MCF 10A (cell line): ENCODE results near the gene PPFIBP2. TPM values are rescaled to one million over a fixed set of nuclear protein-coding genes. Genes with fewer than 3 reads are reported as not detected.

ENCODE experiments used
- BruUV-seq: library from RNA; stranded (reverse); fragments of 400-500 nt; replicated peaks from 2 replicates; lab custom pipeline; 2021; lab: Mats Ljungman, UMichigan
- CTCF ChIA-PET: fragments of 300-600 bp; sonication (Branson Sonifier 250); formaldehyde crosslinking; extraction: SDS; loops from one replicate; lab custom pipeline; 2021; ENCODE audit warnings: antibody characterized with exemption, inconsistent platforms; lab: Yijun Ruan, JAX
- POLR2A ChIA-PET: fragments of 300-600, 350-650 bp; sonication (Branson Sonifier 250); formaldehyde crosslinking; extraction: SDS; loops from one replicate; lab custom pipeline; 2020; ENCODE audit warnings: antibody characterized with exemption, inconsistent platforms; lab: Yijun Ruan, JAX
- DNase-seq: peaks from one replicate; pipeline ENCODE4 v3.0.0-alpha.2; 2018; ENCODE audit not compliant: unreplicated experiment
- H3K27ac Mint-ChIP-seq: one replicate; pipeline ENCODE4 v1.8.0; 2022; ENCODE audit warnings: mild to moderate bottlenecking, low read depth, mixed read lengths; ENCODE audit not compliant: unreplicated experiment
- H3K27me3 Mint-ChIP-seq: one replicate; pipeline ENCODE4 v1.8.0; 2022; ENCODE audit warnings: mixed read lengths; ENCODE audit not compliant: insufficient read depth, unreplicated experiment
- H3K36me3 Mint-ChIP-seq: one replicate; pipeline ENCODE4 v1.8.0; 2022; ENCODE audit warnings: mild to moderate bottlenecking, moderate library complexity, mixed read lengths; ENCODE audit not compliant: insufficient read depth, unreplicated experiment
- H3K4me1 Mint-ChIP-seq: one replicate; pipeline ENCODE4 v1.8.0; 2022; ENCODE audit warnings: mixed read lengths; ENCODE audit not compliant: insufficient read depth, unreplicated experiment
- H3K4me3 Mint-ChIP-seq: one replicate; pipeline ENCODE4 v1.8.0; 2022; ENCODE audit warnings: mild to moderate bottlenecking, moderate library complexity, mixed read lengths; ENCODE audit not compliant: unreplicated experiment
- H3K9me3 Mint-ChIP-seq: one replicate; pipeline ENCODE4 v1.8.0; 2022; ENCODE audit warnings: mixed read lengths; ENCODE audit not compliant: unreplicated experiment
- intact Hi-C: fragments of 100-400 bp; cut with micrococcal nuclease; formaldehyde crosslinking; loops from 2 replicates; pipeline ENCODE4 v1.14.1; 2022
- total RNA-seq: library from RNA; stranded (reverse); gene quantifications from 2 replicates; pipeline ENCODE4 v1.2.3, GENCODE V29; 2022
- TF ChIP-seq, protein P1 (sequence below): fragments of 200-600 bp; IDR thresholded peaks from one replicate; pipeline ENCODE4 v1.8.0; 2022; ENCODE audit warnings: antibody characterized with exemption, mild to moderate bottlenecking; ENCODE audit not compliant: unreplicated experiment

The PPFIBP2 gene
- total RNA-seq, 1 experiment from 2014 or later: 3.5 TPM

DNA sequence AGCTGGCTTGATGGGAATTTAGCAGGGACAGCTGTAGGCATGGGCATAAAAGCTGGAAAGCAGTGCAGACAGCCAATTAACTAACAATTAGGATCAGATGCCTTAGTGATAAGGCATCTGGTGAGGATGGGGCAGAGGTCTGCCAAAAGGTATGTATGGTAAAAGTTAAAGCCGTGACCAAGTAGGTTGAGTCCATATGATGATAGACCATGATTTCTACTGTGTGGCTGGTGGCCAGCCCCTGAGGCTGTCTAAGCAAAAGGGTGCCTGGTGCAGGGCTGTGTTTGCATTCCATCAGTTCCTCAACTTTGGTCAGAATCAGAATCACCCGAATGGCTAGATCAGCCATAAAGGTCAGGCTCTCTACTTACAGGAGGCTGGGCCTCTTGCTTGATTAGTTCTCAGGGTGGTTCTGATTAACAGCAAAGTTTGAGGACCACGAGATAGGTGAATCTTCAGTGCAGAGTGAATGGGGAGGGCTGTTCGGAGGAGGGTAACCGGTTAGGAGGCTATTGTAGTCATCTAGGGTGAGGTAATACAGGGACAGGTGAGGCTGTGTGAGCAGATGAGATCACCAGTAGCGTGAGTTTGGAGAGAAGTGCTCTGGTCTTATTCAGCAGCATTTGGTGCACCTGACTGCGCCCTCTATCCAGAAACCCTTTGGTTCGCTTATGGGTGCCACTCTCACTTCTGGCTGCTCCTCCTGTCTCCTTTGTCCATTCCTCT, 27.2 kb downstream of the PPFIBP2 start:
- POLR2A ChIA-PET: no interaction called here
- TF ChIP-seq, protein P1, sequence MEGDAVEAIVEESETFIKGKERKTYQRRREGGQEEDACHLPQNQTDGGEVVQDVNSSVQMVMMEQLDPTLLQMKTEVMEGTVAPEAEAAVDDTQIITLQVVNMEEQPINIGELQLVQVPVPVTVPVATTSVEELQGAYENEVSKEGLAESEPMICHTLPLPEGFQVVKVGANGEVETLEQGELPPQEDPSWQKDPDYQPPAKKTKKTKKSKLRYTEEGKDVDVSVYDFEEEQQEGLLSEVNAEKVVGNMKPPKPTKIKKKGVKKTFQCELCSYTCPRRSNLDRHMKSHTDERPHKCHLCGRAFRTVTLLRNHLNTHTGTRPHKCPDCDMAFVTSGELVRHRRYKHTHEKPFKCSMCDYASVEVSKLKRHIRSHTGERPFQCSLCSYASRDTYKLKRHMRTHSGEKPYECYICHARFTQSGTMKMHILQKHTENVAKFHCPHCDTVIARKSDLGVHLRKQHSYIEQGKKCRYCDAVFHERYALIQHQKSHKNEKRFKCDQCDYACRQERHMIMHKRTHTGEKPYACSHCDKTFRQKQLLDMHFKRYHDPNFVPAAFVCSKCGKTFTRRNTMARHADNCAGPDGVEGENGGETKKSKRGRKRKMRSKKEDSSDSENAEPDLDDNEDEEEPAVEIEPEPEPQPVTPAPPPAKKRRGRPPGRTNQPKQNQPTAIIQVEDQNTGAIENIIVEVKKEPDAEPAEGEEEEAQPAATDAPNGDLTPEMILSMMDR: no peak
- CTCF ChIA-PET: interaction anchor here (0.6 to 2.2 kb wide), 3 partner anchors 17 to 157 kb away, joined by 3 to 6 read pairs (median 5); no protein-coding TSS in a partner anchor
- intact Hi-C loops: no loop called here
- no peaks in the 10 kb centered on the region for H3K9me3 Mint-ChIP-seq
- peaks cover 11% of the 10 kb centered on the region for H3K27me3 Mint-ChIP-seq
- no TSS peak for BruUV-seq
- no peak overlapping the region for H3K4me3 Mint-ChIP-seq
- no peak for DNase-seq
- H3K36me3 Mint-ChIP-seq: no peaks in the 10 kb centered on the region
- H3K27ac Mint-ChIP-seq: no peak overlapping the region
- peaks cover 6% of the 10 kb centered on the region for H3K4me1 Mint-ChIP-seq

DNA sequence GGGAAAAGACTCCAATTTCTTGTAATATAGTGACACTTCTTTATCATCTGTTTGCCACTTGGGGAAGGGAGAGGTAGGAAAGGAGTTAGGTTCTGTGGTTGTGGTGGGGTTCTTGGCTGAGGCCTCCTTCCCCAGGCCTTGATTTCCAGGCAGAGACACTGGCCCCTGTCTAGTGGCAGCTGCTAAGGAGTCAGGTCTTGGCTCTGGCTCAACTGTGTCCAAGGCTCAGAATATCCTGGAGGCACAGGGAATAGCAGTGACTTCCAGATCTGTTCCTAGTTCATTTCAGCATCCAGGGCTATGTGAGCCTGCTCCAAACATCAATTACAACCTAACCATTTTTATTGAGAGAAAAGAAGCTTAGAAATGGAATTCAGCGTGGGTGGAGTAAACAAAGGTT, 29.5 kb downstream of the PPFIBP2 start:
- Mint-ChIP-seq H3K4me1 (peaks cover 8% of the 10 kb centered on the region), H3K27ac (no peak overlapping the region), H3K4me3 (no peak overlapping the region), H3K36me3 (no peaks in the 10 kb centered on the region), H3K27me3 (no peaks in the 10 kb centered on the region), H3K9me3 (no peaks in the 10 kb centered on the region)
- CTCF ChIA-PET: interaction anchor here (0.7 to 6.4 kb wide), 6 partner anchors 28 to 443 kb away, joined by 3 to 38 read pairs (median 4); partner anchors contain the start of genes EIF3F and PPFIBP2
- no TSS peak for BruUV-seq
- POLR2A ChIA-PET: interaction anchor here (0.5 kb wide), 1 partner anchor 447 kb away, joined by 3 read pairs; no protein-coding TSS in a partner anchor
- intact Hi-C loops: no loop called here
- TF ChIP-seq, protein P1: no peak
- DNase-seq: no peak

DNA sequence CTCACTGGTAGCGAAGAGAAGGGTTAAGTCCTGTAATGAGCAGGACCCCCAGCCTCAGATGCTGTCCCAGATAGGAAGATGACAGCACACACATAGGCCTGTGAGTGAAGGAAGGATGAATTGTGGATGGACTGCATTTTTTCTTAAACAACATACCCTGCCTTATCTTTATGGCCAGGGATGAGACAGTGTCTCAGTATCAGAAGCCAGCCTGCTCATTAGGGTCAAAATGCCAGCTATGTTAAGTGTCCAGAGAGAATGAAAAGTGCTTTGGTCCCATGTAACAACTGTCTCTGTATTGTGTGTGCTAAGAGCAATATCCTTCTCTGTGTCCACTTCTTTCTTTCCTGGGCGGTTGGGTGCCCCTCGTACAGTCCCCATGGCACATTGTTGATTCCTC, 30.2 kb downstream of the PPFIBP2 start:
- DNase-seq: no peak
- Mint-ChIP-seq H3K4me1 (peaks cover 8% of the 10 kb centered on the region), H3K9me3 (no peaks in the 10 kb centered on the region), H3K36me3 (no peaks in the 10 kb centered on the region), H3K4me3 (no peak overlapping the region), H3K27me3 (no peaks in the 10 kb centered on the region), H3K27ac (no peak overlapping the region)
- no TSS peak for BruUV-seq
- TF ChIP-seq, protein P1: no peak
- CTCF ChIA-PET: interaction anchor here (1.1 to 6.4 kb wide), 2 partner anchors 27 to 443 kb away, joined by 4 to 38 read pairs; partner anchors contain the start of gene EIF3F
- intact Hi-C loops: no loop called here
- POLR2A ChIA-PET: interaction anchor here (1.5 kb wide), 1 partner anchor 8 kb away, joined by 3 read pairs; no protein-coding TSS in a partner anchor

DNA sequence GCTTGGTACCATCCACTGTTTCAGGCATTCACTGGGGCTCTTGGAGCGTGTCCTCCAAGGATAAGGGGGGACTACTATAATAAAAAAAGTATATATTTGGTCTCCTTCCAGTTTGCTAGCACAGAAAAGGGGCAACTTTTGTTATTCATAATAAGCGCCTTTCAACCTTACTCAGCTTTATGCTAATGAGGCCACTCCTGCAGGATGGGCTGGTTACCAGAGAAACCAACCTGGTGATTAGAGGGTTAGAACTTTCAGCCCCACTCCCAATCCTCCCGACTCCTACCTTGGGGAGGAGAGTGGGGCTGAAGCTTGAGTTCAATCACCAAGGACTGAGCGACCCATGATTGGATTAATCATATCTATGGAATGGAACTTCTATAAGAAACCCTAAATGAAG, 31.8 kb downstream of the PPFIBP2 start:
- H3K4me3 Mint-ChIP-seq: no peak overlapping the region
- no peaks in the 10 kb centered on the region for H3K27me3 Mint-ChIP-seq
- no TSS peak for BruUV-seq
- DNase-seq: no peak
- POLR2A ChIA-PET: no interaction called here
- TF ChIP-seq, protein P1: no peak
- peaks cover 8% of the 10 kb centered on the region for H3K4me1 Mint-ChIP-seq
- H3K27ac Mint-ChIP-seq: no peak overlapping the region
- CTCF ChIA-PET: interaction anchor here (0.6 to 6.4 kb wide), 7 partner anchors 26 to 446 kb away, joined by 3 to 38 read pairs (median 3); partner anchors contain the start of gene PPFIBP2
- intact Hi-C loops: no loop called here
- H3K36me3 Mint-ChIP-seq: no peaks in the 10 kb centered on the region
- no peaks in the 10 kb centered on the region for H3K9me3 Mint-ChIP-seq
